ENCODE data around the gene IRAK1. TPM values are rescaled to one million over a fixed set of nuclear protein-coding genes. Genes with fewer than 3 reads are reported as not detected.

Gene IRAK1
- total RNA-seq, 2 experiments from 2014 or later = 118 to 122 TPM

DNA sequence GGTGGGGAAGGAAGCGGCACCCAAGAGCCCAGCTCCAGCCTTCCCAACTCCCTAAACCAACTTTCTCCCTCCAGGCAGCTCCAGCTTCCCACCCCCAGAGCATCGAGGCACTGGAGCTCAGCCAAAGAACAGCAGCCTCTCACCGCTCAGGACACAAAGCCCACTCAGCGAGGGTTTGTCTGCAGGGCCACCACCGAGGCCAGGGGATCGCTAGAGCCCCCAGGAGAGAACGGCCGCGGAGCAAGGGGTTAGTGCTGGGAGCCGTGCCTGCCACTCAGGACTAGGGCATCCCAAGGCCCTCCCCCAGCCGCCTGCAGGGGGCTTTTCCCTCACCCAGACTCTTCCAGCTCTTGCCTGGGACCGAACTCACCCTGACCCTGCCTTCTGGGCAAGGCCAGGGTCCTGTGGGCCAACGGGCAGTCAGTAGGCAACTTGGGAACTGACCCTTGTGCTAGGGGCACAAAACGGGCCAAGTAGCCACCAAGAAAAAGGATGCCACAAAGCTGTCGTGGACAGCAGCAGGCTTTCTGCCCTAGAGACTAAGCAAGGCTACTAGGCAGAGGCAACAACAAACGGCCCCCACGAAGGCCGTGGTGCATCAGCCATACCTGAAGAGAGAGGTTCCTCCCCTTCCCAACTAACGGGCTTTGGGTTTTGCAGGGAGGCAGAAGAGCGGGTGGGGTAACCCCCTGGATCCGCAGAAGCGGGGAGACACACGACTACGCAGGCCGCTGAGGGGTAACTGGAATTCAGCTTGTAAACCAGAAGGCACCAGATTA, 50.4 kb downstream of the IRAK1 start:
- Mint-ChIP-seq H3K4me1 (peaks cover 41% of the 10 kb centered on the region), H3K4me3 (peak overlapping the region; percentile 100), H3K27ac (peak overlapping the region; percentile 95), H3K27me3 (no peaks in the 10 kb centered on the region), H3K9me3 (no peaks in the 10 kb centered on the region), H3K36me3 (ENCODE audit: low read depth) (peaks cover 34% of the 10 kb centered on the region)
- ChIA-PET CTCF (interaction anchor here (1.2 to 4.1 kb wide), 4 partner anchors 12 to 44 kb away, joined by 4 to 31 read pairs (median 6); no protein-coding TSS in a partner anchor), POLR2A (interaction anchor here (0.8 to 10.4 kb wide), 16 partner anchors 8 to 430 kb away, joined by 3 to 201 read pairs (median 6); partner anchors contain the start of genes ARHGAP4, IDH3G, IRAK1 and NAA10)
- DNase-seq = no peak

DNA sequence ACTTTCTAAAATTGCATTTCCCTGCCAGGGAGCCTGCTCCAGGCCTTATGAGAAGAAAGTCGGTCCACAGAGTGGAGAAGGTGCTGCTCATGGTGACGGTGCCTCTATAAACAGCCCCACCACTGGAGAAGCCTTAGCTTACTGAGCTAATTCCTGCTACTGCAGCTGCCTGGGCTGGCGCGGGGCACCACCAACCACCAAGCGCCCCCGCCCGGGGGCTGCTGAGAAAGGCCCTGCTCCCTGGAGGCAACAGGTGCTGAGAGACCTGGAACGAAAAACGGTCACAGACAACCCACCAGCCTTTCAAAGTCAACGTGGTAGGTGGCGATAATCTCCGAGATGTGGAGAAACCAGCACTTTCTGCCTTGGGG, 51.0 kb downstream of the IRAK1 start:
- peak; percentile 59 for DNase-seq
- POLR2A ChIA-PET = interaction anchor here (1.2 to 10.4 kb wide), 10 partner anchors 13 to 430 kb away, joined by 3 to 201 read pairs (median 6); partner anchors contain the start of genes ARHGAP4, IDH3G, NAA10 and RPL10
- H3K27ac Mint-ChIP-seq = peak overlapping the region; percentile 95
- no peaks in the 10 kb centered on the region for H3K9me3 Mint-ChIP-seq
- peaks cover 34% of the 10 kb centered on the region for H3K36me3 Mint-ChIP-seq (ENCODE audit: low read depth)
- peak overlapping the region; percentile 100 for H3K4me3 Mint-ChIP-seq
- peaks cover 35% of the 10 kb centered on the region for H3K4me1 Mint-ChIP-seq
- CTCF ChIA-PET = interaction anchor here (1.2 to 4.1 kb wide), 3 partner anchors 22 to 44 kb away, joined by 3 to 31 read pairs (median 4); no protein-coding TSS in a partner anchor
- H3K27me3 Mint-ChIP-seq = no peaks in the 10 kb centered on the region

DNA sequence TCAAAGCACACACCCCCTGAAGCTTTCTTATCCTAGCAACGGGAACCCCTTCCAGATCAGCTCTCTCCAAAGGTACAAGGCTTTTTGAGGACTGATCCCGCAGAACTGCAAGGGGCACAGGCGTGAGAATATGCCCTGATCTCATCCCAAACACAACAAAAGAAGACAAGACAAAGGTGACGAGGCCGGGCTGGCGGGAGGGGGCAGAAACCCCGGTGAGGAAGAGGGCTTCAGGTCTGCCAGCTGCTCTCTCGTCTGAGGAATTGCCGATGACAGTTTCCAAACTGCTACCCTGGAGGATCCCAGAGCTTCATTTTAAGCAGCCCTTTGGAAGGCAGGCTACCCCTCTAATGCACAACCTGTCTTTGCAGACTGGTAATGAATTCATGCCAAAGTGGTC, 51.4 kb downstream of the IRAK1 start:
- peak overlapping the region; percentile 100 for H3K4me3 Mint-ChIP-seq
- H3K27me3 Mint-ChIP-seq = no peaks in the 10 kb centered on the region
- ChIA-PET CTCF (interaction anchor here (1.2 to 4.1 kb wide), 3 partner anchors 21 to 43 kb away, joined by 3 to 31 read pairs (median 4); no protein-coding TSS in a partner anchor), POLR2A (interaction anchor here (1.0 to 10.4 kb wide), 9 partner anchors 13 to 379 kb away, joined by 3 to 201 read pairs (median 4); partner anchors contain the start of genes ARHGAP4, IDH3G, NAA10 and SSR4)
- peak overlapping the region; percentile 95 for H3K27ac Mint-ChIP-seq
- H3K9me3 Mint-ChIP-seq = no peaks in the 10 kb centered on the region
- peaks cover 34% of the 10 kb centered on the region for H3K36me3 Mint-ChIP-seq (ENCODE audit: low read depth)
- no peak for DNase-seq
- peaks cover 32% of the 10 kb centered on the region for H3K4me1 Mint-ChIP-seq

DNA sequence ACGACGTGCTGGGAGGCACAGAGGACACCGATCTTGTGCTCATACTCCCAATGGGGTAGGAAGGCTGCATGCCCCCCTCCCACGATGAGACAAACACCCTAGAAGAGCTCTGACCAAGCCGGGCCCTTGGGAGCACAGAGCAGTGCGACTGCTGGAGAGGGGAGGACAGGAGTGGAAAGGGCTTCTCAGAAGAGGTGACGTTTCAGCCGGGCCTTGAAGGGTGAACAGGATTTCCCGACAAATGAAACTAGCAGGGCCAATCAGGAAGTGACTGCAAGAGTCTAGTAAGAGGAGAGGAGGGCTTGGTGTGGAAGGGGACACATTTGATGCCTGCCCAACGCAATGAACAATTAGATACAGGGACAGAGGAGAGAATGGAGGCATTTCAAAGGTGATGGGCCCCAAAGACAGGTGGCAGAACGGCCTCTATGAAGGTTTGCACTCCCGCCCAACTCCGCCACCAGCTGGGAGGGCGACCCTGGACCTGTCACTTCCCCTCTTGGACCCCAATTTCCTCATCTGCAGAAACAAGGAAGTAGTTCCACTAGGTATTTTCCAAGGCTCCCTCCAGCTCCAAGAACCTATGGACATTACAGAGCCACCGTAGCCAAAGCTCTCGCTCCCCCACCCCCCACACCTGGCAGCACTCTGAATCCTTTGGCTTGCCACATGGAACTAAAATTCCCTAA, 52.0 kb downstream of the IRAK1 start:
- CTCF ChIA-PET = interaction anchor here (1.2 to 4.1 kb wide), 4 partner anchors 20 to 204 kb away, joined by 3 to 31 read pairs (median 6); partner anchors contain the start of gene PLXNB3
- Mint-ChIP-seq H3K27ac (peak overlapping the region; percentile 95), H3K27me3 (no peaks in the 10 kb centered on the region), H3K36me3 (ENCODE audit: low read depth) (peaks cover 36% of the 10 kb centered on the region), H3K4me1 (peaks cover 29% of the 10 kb centered on the region), H3K9me3 (no peaks in the 10 kb centered on the region), H3K4me3 (peak overlapping the region; percentile 100)
- POLR2A ChIA-PET = interaction anchor here (1.0 to 10.4 kb wide), 12 partner anchors 14 to 380 kb away, joined by 3 to 201 read pairs (median 4); partner anchors contain the start of genes ARHGAP4 and NAA10
- peak; percentile 54 for DNase-seq

DNA sequence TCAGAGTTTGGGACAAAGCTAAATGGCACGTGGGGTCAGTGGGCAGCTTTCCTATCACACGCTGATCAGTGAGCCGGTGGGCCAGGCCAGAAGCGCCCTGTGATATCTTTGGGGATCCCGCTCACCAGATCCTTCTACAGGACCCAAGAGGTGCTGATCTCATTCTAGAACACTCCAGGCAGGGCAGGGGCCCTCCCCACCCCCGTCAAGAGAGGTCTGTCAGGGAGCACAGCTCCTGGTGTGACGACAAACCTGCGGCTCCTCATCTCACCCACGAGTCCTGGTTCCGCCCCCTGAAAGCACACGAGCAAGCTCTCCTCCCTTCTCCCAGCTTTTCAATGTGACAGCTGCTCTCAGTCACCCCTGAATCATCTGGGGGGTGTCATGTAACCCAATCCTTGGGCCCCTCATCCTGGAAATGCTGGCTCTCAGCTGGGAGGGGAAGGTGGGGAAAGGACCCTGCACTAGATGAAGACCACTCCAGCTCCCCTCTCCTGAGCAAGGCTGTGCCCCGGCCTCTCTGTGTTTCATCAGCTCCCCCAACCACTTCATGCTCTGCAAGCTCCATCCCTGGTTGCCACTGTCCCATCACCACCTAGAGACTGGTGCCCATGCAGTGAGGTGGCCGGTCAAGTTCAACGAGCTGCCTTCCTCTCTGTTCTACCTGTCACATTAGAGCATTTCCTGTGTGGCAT, 52.7 kb downstream of the IRAK1 start:
- Mint-ChIP-seq H3K27ac (peak overlapping the region; percentile 95), H3K36me3 (ENCODE audit: low read depth) (peaks cover 41% of the 10 kb centered on the region), H3K27me3 (no peaks in the 10 kb centered on the region), H3K4me3 (peak overlapping the region; percentile 100), H3K9me3 (no peaks in the 10 kb centered on the region), H3K4me1 (peaks cover 29% of the 10 kb centered on the region)
- ChIA-PET POLR2A (interaction anchor here (0.7 to 10.4 kb wide), 14 partner anchors 14 to 380 kb away, joined by 3 to 201 read pairs (median 4); partner anchors contain the start of genes ARHGAP4, IRAK1 and NAA10), CTCF (interaction anchor here (1.4 to 4.1 kb wide), 4 partner anchors 20 to 203 kb away, joined by 4 to 31 read pairs (median 8); partner anchors contain the start of genes ARHGAP4 and PLXNB3)
- peak; percentile 51 for DNase-seq

DNA sequence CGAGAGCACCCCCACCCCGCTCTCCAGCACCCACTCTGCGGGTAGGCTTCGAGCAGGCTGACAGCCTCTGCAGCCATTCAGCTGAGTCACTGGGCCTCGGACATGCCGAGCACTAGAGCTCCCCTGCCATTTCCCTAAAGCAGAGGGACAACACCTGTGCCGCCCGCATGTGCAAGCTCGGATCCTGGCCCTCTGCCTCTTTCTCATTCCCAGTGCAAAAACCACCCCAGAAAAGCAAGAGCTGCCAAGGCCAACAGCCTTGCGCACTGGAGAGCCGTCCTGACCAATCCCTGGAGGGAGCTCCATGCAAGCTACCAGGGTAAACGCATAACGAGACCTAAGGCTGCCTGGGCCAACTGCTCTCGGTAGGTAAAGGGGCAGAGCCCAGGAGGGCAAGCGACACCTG, 53.4 kb downstream of the IRAK1 start:
- H3K4me1 Mint-ChIP-seq = peaks cover 29% of the 10 kb centered on the region
- CTCF ChIA-PET = interaction anchor here (1.2 to 4.1 kb wide), 5 partner anchors 19 to 202 kb away, joined by 3 to 31 read pairs (median 6); partner anchors contain the start of genes ARHGAP4 and PLXNB3
- no peaks in the 10 kb centered on the region for H3K27me3 Mint-ChIP-seq
- H3K9me3 Mint-ChIP-seq = no peaks in the 10 kb centered on the region
- H3K4me3 Mint-ChIP-seq = peak overlapping the region; percentile 100
- DNase-seq = no peak
- peak overlapping the region; percentile 95 for H3K27ac Mint-ChIP-seq
- H3K36me3 Mint-ChIP-seq (ENCODE audit: low read depth) = peaks cover 42% of the 10 kb centered on the region
- POLR2A ChIA-PET = interaction anchor here (0.7 to 10.4 kb wide), 9 partner anchors 16 to 57 kb away, joined by 3 to 201 read pairs (median 4); partner anchors contain the start of genes ARHGAP4 and IRAK1

DNA sequence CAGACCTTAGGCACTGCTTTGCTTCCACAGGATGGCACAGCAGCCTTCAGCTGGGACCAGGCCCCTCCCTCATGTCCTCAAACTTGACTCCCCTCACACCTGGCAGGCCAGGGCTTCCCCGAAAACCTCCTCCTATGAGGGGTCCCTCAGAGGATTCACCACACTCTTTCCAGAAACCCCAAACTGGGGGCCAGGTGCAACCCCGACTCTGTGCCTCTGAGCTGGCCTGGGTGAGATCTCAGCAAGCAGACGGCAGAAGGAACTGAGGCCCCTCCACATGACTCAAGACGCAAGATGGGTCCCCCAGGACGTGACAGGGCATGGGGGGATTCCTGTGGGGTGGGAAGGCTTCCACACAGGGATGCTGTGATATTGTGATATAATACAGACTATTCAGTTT, 54.3 kb downstream of the IRAK1 start:
- POLR2A ChIA-PET = interaction anchor here (10.4 kb wide), 1 partner anchor 39 kb away, joined by 201 read pairs; the partner anchor contains the start of gene ARHGAP4
- Mint-ChIP-seq H3K9me3 (no peaks in the 10 kb centered on the region), H3K4me3 (no peak overlapping the region), H3K27ac (peak overlapping the region; percentile 52), H3K4me1 (peaks cover 29% of the 10 kb centered on the region), H3K36me3 (ENCODE audit: low read depth) (peaks cover 47% of the 10 kb centered on the region), H3K27me3 (no peaks in the 10 kb centered on the region)
- CTCF ChIA-PET = interaction anchor here (1.2 to 2.4 kb wide), 2 partner anchors 41 to 48 kb away, joined by 3 to 9 read pairs; no protein-coding TSS in a partner anchor
- no peak for DNase-seq

DNA sequence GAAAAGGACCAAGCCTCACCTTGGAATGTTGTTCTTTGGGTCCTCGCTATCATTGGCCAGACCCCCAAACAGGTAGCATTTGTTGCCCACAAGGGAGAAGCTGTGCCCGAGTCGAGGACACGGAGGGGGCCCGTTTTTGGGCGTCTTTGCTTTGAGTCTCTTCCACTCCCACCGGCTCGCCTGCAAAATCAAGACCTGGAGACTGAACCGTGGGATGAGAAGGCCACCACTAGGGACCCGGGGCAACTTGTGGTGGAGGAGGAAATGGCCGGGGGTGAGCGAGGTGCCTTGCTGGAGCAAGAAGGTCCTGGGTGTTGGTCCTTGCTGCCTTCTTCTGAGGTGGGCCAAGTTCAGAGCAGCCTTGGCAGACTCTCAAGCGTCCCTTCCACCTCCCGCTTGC, 55.6 kb downstream of the IRAK1 start:
- POLR2A ChIA-PET = interaction anchor here (1.1 kb wide), 1 partner anchor 33 kb away, joined by 3 read pairs; no protein-coding TSS in a partner anchor
- Mint-ChIP-seq H3K27ac (no peak overlapping the region), H3K9me3 (no peaks in the 10 kb centered on the region), H3K36me3 (ENCODE audit: low read depth) (peaks cover 49% of the 10 kb centered on the region), H3K27me3 (no peaks in the 10 kb centered on the region), H3K4me3 (no peak overlapping the region), H3K4me1 (peaks cover 29% of the 10 kb centered on the region)
- CTCF ChIA-PET = no interaction called here
- DNase-seq = no peak

DNA sequence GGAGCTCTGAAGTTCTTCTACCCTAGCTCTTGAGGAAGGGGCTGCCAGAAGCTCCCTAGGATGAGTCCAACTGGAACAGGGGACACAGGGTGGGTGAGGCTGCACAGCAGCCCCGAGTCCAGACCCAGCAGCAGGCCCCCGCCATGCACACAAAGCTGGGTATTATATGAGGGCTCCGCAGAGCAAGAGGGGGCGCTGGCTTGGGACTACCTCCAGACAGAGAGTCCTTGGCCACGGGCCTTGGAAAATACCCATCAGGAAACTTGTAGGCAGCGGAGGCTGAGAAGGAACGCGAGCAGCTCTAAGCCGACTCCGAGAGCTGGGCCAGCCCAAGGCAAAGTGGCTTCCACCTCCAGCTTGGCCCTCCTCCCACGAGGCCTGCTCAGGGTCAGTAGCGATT, 56.2 kb downstream of the IRAK1 start:
- Mint-ChIP-seq H3K9me3 (no peaks in the 10 kb centered on the region), H3K27me3 (no peaks in the 10 kb centered on the region), H3K27ac (no peak overlapping the region), H3K36me3 (ENCODE audit: low read depth) (peaks cover 43% of the 10 kb centered on the region), H3K4me1 (peaks cover 29% of the 10 kb centered on the region), H3K4me3 (no peak overlapping the region)
- ChIA-PET POLR2A (interaction anchor here (1.1 kb wide), 1 partner anchor 32 kb away, joined by 3 read pairs; no protein-coding TSS in a partner anchor), CTCF (no interaction called here)
- no peak for DNase-seq

DNA sequence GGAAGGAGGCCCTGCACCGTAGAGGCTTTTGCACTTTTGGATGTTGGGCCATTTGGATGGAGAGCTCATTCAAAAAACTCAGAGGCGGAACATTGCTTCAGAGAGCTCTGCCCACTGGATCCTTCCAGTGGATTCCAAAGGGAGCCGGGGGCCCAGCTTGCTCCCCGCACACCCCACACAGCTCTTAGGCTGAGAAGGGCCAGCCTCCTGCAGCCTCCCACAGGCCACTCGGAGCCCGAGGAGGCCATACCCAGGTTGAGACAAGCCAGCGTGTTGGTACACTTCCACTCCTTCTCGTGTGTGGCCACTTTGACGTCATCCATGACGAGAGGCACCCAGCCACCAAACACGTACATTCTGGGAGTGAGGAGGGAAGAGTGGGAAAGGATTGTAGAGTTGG, 58.4 kb downstream of the IRAK1 start:
- H3K27ac Mint-ChIP-seq = no peak overlapping the region
- ChIA-PET CTCF (interaction anchor here (1.1 to 1.6 kb wide), 2 partner anchors 13 to 52 kb away, joined by 3 to 4 read pairs; no protein-coding TSS in a partner anchor), POLR2A (interaction anchor here (0.8 to 3.9 kb wide), 4 partner anchors 10 to 37 kb away, joined by 3 to 13 read pairs (median 4); partner anchors contain the start of gene HCFC1)
- no peaks in the 10 kb centered on the region for H3K9me3 Mint-ChIP-seq
- no peaks in the 10 kb centered on the region for H3K27me3 Mint-ChIP-seq
- peaks cover 10% of the 10 kb centered on the region for H3K4me1 Mint-ChIP-seq
- H3K4me3 Mint-ChIP-seq = no peak overlapping the region
- no peak for DNase-seq
- H3K36me3 Mint-ChIP-seq (ENCODE audit: low read depth) = peaks cover 37% of the 10 kb centered on the region

DNA sequence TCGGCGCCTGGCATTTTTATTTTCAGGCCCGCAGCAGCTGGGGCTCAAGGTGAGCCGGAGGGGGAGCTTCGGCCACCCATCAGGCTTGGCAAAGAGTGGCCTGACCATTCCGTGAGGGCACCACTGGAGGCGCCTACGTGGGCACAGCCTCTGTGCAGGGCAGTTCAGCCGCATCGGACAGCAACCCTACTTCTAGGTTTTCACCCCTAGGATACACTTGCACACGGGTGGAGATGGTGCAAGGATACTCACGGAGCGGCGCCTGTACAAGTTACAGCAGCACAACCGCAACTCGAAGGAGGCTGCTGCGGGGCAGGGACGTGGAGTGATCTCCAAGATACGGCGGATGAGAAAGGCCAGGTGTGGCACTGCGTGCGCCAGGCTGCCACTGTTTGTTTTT, 58.9 kb downstream of the IRAK1 start:
- ChIA-PET CTCF (interaction anchor here (1.1 to 1.6 kb wide), 2 partner anchors 13 to 53 kb away, joined by 3 to 4 read pairs; no protein-coding TSS in a partner anchor), POLR2A (interaction anchor here (3.9 kb wide), 1 partner anchor 10 kb away, joined by 13 read pairs; the partner anchor contains the start of gene HCFC1)
- H3K4me3 Mint-ChIP-seq = no peak overlapping the region
- peaks cover 6% of the 10 kb centered on the region for H3K4me1 Mint-ChIP-seq
- no peak overlapping the region for H3K27ac Mint-ChIP-seq
- H3K36me3 Mint-ChIP-seq (ENCODE audit: low read depth) = peaks cover 40% of the 10 kb centered on the region
- DNase-seq = no peak
- H3K9me3 Mint-ChIP-seq = no peaks in the 10 kb centered on the region
- no peaks in the 10 kb centered on the region for H3K27me3 Mint-ChIP-seq
